Forelimb muscle (tissue), 1 donor: ENCODE data around the gene NAALADL1. TPM values are rescaled to one million over a fixed set of nuclear protein-coding genes. Genes with fewer than 3 reads are reported as not detected.
"Not testable (repeated sequence)": the region's sequence is repeated elsewhere in the genome, so short reads cannot be mapped to it uniquely, and the experiment has no call there.

Source experiments
- DNase-seq: peaks from one replicate; pipeline ENCODE4 v3.0.0-alpha.2; 2013; ENCODE audit warnings: low read depth
- polyA plus RNA-seq: library from polyadenylated mRNA; unstranded; fragments of 120-200 nt; gene quantifications from one replicate; pipeline ENCODE4 v1.2.1, GENCODE V29; 2013; ENCODE audit not compliant: insufficient read length

Gene NAALADL1
- polyA plus RNA-seq, 1 donor = 6.4 TPM

DNA sequence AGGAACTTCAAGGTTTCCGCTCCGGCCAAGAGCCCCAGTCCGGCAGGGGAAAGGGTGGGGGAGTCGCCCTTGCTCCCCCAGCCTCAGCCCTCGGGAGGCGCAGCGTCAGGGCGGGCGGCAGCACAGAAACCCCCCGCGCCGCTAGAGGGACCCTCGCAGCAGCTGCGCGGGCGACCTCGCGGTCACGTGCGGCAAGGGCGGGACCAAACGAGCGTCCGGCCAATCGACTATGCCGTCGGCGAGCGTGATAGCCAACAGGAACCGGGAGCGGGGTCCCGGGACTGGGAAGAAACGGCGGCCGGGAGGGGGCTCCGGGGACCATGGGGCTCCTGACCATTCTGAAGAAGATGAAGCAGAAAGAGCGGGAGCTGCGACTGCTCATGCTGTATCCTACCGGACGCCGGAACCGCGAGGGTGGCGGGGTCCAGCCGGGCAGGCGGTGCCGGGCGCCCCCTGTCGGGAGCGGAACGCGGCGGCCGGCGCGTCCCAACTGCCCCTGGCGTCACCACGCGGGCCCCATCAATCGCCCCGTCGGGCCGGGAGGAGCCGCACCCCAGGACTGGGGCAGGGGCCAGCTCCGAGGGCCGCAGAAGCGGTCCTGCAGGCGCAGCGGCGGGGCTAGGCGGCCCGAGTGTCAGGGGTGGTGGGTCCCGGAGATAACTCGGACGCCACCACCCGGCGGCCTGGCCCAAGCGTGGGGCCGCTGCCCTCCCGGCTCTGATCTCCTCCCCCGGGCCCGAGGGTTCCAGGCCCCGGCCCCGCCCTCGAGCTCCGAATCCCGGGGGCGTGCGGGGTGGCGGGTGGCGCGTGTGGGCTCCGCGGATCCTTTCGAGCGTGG, 44.2 kb downstream of the NAALADL1 start, which contains the start of gene ARL2:
Gene ARL2 (plus strand): TSS at position 273 of the 838 bp plus-strand sequence. CDS start 48 bp downstream, at position 321.
- DNase-seq = peak; percentile 74

DNA sequence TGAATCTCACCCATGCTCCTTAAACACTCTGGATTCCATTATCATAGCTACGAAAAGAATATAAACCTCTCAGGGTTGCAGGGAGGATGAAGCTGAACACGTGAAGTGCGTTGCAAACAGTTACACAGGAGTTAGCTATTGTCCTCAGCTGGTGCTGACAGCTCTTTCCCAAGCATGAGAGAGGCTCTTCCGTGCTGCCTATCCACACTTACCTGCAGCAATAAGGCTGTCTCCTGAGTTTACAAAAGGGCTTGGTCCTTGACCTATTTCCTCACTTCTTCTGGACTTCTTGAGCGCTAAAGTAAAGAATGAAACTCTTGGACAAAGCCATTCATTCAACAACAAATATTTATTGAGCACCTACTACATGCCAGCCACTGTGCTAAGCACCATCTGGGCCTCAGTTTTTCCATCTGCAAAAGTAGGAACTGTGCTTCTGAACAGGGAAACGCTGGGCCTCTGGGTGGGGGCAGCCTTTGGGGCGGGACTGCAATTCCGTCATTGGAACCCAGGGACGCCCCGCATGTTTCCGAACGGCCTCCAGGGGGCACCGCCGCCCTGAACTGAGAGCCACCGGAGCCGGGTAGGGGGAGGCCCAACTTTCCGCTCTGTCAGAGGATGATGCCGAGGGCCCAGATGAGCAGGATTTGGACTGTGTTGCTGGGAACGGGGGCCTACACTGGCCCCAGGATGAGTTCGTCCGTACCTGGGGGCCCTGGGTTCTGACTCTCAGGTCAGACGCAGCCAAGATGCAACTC, 45.0 kb downstream of the NAALADL1 start:
- DNase-seq = peak; percentile 74

DNA sequence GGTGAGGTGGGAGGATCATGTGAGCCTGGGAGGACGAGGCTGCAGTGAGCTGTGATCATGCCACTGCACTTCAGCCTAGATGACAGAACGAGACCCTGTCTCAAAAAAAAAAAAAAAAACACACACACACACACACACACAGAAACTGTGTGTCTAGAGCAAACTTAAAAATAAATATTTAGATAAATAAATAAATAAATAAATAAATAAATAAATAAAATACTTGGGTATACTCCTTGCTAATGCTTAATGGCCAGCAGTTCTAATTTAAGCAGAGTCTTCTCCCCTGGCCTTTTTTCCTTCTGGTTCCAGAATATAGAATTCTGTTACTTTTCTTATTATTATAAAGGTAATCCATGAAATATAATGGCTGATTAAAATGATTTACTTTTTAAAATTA, 49.5 kb downstream of the NAALADL1 start:
- no peak for DNase-seq

DNA sequence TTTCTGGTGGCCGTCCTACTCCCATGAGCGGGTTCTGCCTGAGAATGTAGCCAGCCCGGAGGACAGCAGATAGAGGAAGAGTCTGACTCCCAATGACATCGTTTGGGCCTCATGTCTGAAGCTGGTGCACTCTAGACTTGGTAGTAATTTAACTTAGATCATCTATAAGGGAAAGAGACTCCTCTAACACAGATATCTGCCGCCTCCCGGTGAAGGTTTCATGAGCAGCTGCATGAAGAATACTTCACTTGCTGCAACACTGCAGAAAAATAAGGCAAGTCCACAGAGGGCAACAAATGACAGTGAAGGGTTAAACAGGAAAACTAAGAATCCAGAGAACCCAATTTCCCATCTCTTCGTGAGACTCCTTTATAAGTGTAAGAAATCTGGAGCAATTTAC, 50.3 kb downstream of the NAALADL1 start:
- DNase-seq = no peak

DNA sequence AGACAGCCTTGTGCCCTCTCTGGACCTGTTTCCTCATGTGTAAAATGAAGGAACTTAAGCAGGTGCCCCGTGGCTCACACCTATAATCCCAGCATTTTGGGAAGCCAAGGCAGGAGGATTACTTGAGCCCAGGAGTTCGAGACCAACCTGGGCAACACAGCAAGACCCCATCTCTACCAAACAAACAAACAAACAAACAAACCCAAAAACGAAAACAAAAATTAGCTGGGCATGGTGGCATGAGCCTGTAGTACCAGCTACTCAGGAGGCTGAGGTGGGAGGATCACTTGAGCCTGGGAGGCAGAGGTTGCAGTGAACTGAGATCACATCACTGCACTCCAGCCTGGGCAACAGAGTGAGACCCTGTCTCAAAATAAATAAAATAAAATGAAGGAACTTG, 54.4 kb downstream of the NAALADL1 start:
- not testable (repeated sequence) for DNase-seq

DNA sequence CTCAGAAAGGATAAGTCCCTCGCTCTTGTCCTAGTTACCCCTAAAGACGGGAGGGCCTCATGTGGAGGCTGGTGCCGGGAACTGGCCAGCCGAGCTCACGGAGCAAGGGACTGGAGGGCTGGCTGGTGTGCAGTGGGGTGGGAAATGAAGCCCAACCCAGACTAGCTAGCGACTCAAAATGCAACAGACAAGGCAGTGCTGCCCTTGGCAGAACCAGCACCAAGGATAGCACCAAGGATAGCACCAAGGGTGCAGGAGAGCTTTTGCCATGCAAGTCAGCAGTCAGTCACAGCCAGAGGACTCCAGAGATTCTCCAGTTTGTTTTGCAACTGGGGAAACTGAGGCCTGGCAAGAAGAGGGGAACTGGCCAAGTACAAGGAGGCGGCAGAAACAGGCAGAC, 55.1 kb downstream of the NAALADL1 start:
- DNase-seq = no peak

DNA sequence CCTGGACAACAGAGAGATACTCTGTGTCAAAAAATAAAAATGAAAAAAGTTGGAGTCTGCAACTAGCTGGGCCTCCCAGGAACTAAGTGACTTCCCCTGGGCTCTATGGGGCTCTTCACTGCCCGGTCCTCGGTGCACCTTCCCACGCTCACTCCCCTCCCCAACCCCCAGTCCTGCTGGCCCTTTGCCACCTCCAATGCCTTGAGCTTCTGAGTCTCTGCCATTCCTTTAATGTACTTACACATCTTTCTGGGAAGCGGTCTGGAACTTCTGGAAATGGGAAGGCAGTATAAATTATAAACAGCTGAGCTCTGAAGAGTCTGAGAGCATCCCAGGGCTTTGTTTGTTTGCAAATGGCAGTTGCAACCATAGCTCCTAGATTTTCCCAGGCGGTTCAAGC, 55.6 kb downstream of the NAALADL1 start:
- no peak for DNase-seq

DNA sequence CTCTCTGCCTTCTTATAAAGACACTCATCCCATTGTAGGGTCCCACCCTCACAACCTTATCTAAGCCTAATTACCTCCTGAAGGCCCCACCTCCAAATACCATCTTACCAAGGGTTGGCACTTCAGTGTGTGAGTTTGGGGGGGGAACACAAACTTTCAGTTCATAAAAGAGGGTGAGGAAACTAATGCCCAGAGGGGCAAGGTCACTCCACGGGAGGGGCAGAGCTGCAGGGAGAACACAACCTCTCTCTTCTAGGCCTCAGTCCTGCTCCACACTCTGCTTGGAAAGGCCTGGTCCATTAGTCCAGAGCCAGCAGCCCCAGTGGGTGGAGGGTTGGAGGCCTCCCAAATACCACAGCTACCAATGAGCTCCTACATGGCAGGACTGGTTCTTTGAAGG, 58.9 kb downstream of the NAALADL1 start:
- DNase-seq = no peak

DNA sequence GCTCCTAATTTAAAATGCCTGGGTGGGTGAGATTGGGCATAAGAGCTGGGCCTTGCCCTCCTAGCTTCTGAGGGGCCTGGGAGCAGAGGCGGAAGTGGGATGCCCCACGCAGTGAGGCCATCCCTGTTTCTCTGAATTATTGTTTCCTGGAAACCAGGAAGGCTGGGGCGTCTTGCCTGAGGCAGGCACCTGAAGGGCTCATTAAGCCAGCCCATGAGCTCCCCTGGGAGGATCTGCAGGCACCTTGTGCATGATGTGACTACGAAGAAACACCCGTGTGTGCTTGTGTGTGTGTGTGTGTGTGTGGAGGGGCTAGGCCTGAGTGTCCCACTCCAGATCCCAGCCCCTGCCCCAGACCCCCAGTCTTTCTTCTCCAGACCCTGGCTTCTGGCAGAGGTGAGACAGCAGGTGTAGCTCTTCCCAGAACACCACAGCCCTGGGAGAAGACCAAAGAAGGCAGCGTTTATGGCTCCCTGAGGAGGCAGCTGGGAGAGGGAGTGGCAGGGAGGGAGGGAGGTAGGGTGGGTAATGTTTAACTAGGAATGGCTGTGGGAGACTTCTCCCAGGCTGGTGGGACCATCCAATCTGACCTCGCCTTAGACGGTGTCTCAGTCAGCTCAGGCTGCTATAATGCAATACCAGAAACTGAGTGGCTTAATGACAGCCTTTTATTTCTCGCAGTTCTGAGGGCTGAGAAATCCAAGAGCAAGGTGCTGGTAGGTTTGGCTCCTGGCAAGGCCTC, 59.5 kb downstream of the NAALADL1 start:
- DNase-seq = no peak

DNA sequence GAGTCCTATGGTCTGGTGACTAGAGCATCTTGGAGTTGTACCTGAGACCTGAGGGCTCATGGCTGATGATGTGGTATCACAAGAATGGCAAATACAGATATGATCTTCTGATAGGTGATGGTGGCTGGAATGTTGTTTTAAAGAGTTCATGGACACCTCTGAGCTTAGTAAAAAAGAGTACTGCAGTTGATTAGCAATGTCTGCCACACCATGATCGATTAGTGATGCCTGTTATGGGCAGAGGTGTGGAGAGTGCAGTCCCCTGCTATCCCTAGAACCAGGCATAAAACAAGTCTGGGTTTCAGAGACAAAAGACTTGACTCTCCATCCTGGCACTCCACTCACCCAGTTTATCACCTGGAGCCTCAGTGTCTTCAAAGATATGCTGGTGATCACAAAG, 60.2 kb downstream of the NAALADL1 start:
- no peak for DNase-seq

DNA sequence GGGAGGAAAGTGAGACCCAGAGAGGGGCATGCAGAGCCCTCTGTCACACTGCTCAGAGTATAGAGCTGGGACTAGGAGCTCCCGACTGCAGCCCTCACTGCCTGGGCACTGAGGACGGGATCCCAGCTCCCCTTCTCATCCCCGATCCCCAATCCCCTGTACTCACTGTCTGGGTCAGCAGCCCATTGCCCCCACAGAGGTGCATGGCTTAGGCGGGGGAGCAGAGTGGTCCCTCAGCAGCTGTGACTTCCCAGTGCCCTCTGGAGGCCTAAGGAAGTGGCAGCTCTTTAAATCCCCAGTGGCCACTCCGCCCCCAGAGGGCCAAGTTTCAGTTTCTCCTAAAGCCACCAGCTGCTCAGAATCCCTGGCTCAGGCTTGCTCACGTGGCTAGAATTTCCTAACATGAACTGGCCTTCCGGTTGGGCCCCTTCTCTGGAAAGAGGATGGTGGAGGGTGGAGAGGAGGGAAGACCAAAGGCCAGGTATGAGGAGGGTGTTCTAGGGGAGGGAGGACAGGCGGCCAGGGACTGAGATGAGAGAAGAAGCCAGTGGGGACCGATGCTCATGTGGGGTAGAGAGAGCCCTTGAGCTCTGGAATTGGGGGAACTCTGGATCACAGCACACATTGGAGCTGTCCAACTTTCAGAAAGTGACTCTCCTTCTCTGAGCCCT, 61.5 kb downstream of the NAALADL1 start, which contains the start of gene BATF2:
Gene BATF2 (minus strand): TSS at position 262 of the 671 bp plus-strand sequence. CDS start 57 bp downstream, at position 205.
- no peak for DNase-seq

DNA sequence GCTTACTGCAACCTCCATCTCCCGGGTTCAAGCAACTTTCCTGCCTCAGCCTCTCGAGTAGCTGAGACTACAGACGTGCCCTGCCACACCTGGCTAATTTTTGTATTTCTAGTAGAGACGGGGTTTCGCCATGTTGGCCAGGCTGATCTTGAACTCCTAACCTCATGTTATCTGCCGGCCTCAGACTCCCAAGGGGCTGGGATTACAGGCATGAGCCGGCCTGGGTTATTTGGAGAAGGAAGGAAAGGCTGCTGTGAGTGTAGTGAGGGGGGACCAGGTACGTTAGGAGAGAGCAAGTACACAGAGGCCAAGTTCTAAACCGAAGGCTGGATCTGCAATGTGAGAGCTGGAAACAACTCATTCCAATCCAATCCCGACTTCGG, 62.0 kb downstream of the NAALADL1 start:
- DNase-seq = no peak

Other genes starting within 250 kb of the NAALADL1 start
- gene MEN1, start 248.0 kb downstream of the NAALADL1 start, polyA plus RNA-seq = 18.4 TPM
- gene CDC42BPG, start 213.9 kb downstream of the NAALADL1 start, polyA plus RNA-seq = 0.91 TPM
- gene EHD1, start 179.9 kb downstream of the NAALADL1 start, polyA plus RNA-seq = 105 TPM
- gene ATG2A, start 141.3 kb downstream of the NAALADL1 start, polyA plus RNA-seq = 12.0 TPM
- 9.9 TPM for gene PPP2R5B, start 133.9 kb downstream of the NAALADL1 start, polyA plus RNA-seq
- gene GPHA2, start 122.7 kb downstream of the NAALADL1 start, polyA plus RNA-seq = 0.35 TPM
- not detected for gene MAJIN, start 86.4 kb downstream of the NAALADL1 start, polyA plus RNA-seq
- 0.97 TPM for gene BATF2, start 61.6 kb downstream of the NAALADL1 start, polyA plus RNA-seq
- gene ARL2, start 44.4 kb downstream of the NAALADL1 start, polyA plus RNA-seq = 93.7 TPM
- 25.1 TPM for gene SNX15, start 31.1 kb downstream of the NAALADL1 start, polyA plus RNA-seq
- 12.5 TPM for gene SAC3D1, start 17.3 kb downstream of the NAALADL1 start, polyA plus RNA-seq
- 8.1 TPM for gene CDCA5, start 25.5 kb upstream of the NAALADL1 start, polyA plus RNA-seq
- gene ZFPL1, start 25.7 kb upstream of the NAALADL1 start, polyA plus RNA-seq = 21.0 TPM
- gene VPS51, start 37.7 kb upstream of the NAALADL1 start, polyA plus RNA-seq = 123 TPM
- 16.4 TPM for gene TM7SF2, start 53.3 kb upstream of the NAALADL1 start, polyA plus RNA-seq
- 4.3 TPM for gene ZNHIT2, start 59.1 kb upstream of the NAALADL1 start, polyA plus RNA-seq
- 1,074 TPM for gene FAU, start 63.6 kb upstream of the NAALADL1 start, polyA plus RNA-seq
- gene MRPL49, start 63.8 kb upstream of the NAALADL1 start, polyA plus RNA-seq = 24.2 TPM
- gene SYVN1, start 76.0 kb upstream of the NAALADL1 start, polyA plus RNA-seq = 38.2 TPM
- gene SPDYC, start 111.7 kb upstream of the NAALADL1 start, polyA plus RNA-seq = not detected
- 73.1 TPM for gene CAPN1, start 123.4 kb upstream of the NAALADL1 start, polyA plus RNA-seq
- 28.8 TPM for gene POLA2, start 203.4 kb upstream of the NAALADL1 start, polyA plus RNA-seq